Measurements from ENCODE around the gene NBPF4. TPM values are rescaled to one million over a fixed set of nuclear protein-coding genes. Genes with fewer than 3 reads are reported as not detected.

The NBPF4 gene
- polyA plus RNA-seq, 1 donor from 2014 or later, result not detected

GRCh38 chr1:108179018-108179417 is 64.9 kb downstream of the NBPF4 start:
- H3K27me3 ChIP-seq (ENCODE audit: insufficient read depth, low read depth, low read length), result no peaks in the 10 kb centered on the region
- TF ChIP-seq TAF1 (IDR thresholded peaks at IDR 0.05; ENCODE audit: low read depth) (no peak), SMC3 (conservative IDR thresholded peaks at IDR 0.05; ENCODE audit: poor library complexity) (no peak)
- H3K9me2 ChIP-seq (ENCODE audit: insufficient read depth, low read length), result no peaks in the 10 kb centered on the region
- H3K4me3 ChIP-seq (ENCODE audit: low read length), result no peak overlapping the region
- no peak overlapping the region for H2AFZ ChIP-seq (ENCODE audit: low read depth, low read length)
- H3K9me3 ChIP-seq (ENCODE audit: low read length), result peaks cover 20% of the 10 kb centered on the region
- no peak overlapping the region for H3K27ac ChIP-seq (ENCODE audit: low read length)
- no peak overlapping the region for H3K4me2 ChIP-seq (ENCODE audit: low read length)
- H3K79me2 ChIP-seq (replicated peaks; ENCODE audit: insufficient read depth, low read length), result peaks cover 13% of the 10 kb centered on the region
- no peaks in the 10 kb centered on the region for H3F3A ChIP-seq (ENCODE audit: insufficient read depth, low read length, poor library complexity, severe bottlenecking)
- H4K20me1 ChIP-seq (ENCODE audit: insufficient read depth), result no peaks in the 10 kb centered on the region
- peaks cover 6% of the 10 kb centered on the region for H3K36me3 ChIP-seq (ENCODE audit: insufficient read depth, low read length)
- H3K9ac ChIP-seq (ENCODE audit: low read length), result no peak overlapping the region

Other genes with a start within 250 kb of the NBPF4 start
- 23.0 and 25.5 TPM in 2 replicates for gene SLC25A24, start 43.7 kb downstream of the NBPF4 start, polyA plus RNA-seq
- gene NBPF6, start 206.3 kb upstream of the NBPF4 start, polyA plus RNA-seq, result not detected in 2 replicates

All from neural cell (in vitro differentiated cells).